ENCODE results near the gene TRAP1. TPM values are rescaled to one million over a fixed set of nuclear protein-coding genes. Genes with fewer than 3 reads are reported as not detected.
"Not testable (repeated sequence)": the region's sequence is repeated elsewhere in the genome, so short reads cannot be mapped to it uniquely, and the experiment has no call there.

Gene TRAP1
- total RNA-seq, 1 donor from 2014 or later = 115 TPM

DNA sequence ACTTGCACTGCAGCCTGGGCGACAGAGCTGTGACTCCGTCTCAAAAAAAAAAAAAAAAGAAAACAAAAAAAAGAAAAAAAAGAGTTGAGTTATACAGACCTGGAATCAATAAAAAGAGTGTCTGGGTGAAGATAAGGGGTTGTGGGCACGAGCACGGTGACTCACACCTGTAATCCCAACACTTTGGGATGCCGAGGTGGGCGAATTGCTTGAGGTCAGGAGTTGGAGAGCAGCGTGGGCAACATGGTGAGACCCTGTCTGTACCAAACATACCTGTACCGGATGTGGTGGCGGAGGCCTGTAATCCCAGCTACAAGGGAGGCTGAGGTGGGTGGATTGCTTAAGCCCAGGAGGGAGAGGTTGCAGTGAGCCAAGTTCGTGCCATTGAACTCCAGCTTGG is 1.3 kb upstream of the TRAP1 start:
- peaks cover 11 to 30% (median 21%) of the 10 kb centered on the region in 3 donors for H3K4me1 ChIP-seq (ENCODE audit: control insufficient read depth in 3 of 3, insufficient read depth in 3 of 3, low read length in 3 of 3)
- H3K36me3 ChIP-seq (ENCODE audit: control insufficient read depth in 3 of 3, insufficient read depth in 3 of 3, low read length in 3 of 3) = peaks cover 3 to 4% (median 3%) of the 10 kb centered on the region in 3 donors
- H3K4me3 ChIP-seq (ENCODE audit: low read length in 3 of 3) = no peak overlapping the region
- peak overlapping the region; percentile 94 for H3K27ac ChIP-seq (ENCODE audit: low read depth, low read length)
- H3K27me3 ChIP-seq (ENCODE audit: control insufficient read depth in 3 of 3, insufficient read depth in 3 of 3, low read length in 3 of 3) = no peaks in the 10 kb centered on the region
- H3K9me3 ChIP-seq (ENCODE audit: control insufficient read depth in 3 of 3, low read length in 3 of 3) = no peaks in the 10 kb centered on the region
- H3K9ac ChIP-seq (ENCODE audit: low read depth in 1 of 3, low read length in 3 of 3) = no peak overlapping the region

DNA sequence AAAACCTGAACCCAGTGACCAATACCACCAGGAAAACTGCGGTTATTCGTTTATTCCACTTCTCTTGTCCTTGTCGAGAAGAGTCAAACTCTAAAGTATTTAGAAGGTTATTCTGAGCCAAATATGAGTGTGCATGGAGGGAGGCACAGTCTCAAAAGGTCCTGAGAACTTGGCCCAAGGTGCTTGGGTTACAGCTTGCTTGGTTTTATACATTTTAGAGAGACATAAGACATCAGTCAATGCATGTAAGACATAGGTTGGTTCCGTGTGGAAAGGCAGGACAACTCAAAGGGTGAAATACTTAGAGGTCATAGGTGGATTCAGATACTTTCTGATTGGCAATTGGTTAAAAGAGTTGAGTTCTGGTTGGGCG is 681 bp upstream of the TRAP1 start:
- H3K36me3 ChIP-seq (ENCODE audit: control insufficient read depth in 3 of 3, insufficient read depth in 3 of 3, low read length in 3 of 3) = peaks cover 3 to 9% (median 7%) of the 10 kb centered on the region in 3 donors
- H3K27ac ChIP-seq (ENCODE audit: low read depth, low read length) = peak overlapping the region; percentile 94
- no peaks in the 10 kb centered on the region for H3K9me3 ChIP-seq (ENCODE audit: control insufficient read depth in 3 of 3, low read length in 3 of 3)
- peaks cover 11 to 34% (median 21%) of the 10 kb centered on the region in 3 donors for H3K4me1 ChIP-seq (ENCODE audit: control insufficient read depth in 3 of 3, insufficient read depth in 3 of 3, low read length in 3 of 3)
- H3K27me3 ChIP-seq (ENCODE audit: control insufficient read depth in 3 of 3, insufficient read depth in 3 of 3, low read length in 3 of 3) = no peaks in the 10 kb centered on the region
- H3K9ac ChIP-seq (ENCODE audit: low read depth in 1 of 3, low read length in 3 of 3) = peak overlapping the region; percentile 78 to 95 (median 86)
- H3K4me3 ChIP-seq (ENCODE audit: low read length in 3 of 3) = peak overlapping the region; percentile 77 to 96 (median 95)

DNA sequence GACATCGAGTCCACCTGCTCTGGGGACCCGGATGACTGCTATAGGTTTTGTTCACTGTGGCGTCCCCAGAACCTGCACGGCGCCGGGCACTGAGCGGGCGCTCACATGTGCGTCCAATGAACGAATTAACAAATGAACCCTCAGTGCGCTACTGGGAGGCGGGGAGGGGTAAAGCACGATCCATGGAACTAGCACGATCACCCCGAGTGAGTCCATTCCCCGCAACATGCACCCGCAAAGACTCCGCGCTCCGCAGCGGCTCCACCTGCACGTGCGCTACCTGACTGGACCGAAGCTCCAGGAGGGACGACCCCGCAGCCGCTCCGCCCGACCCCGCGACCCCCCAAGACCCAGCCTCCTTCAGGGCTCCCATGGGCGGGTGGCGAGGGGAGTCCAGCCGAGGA is 491 bp downstream of the TRAP1 start:
- Histone ChIP-seq H3K27me3 (ENCODE audit: control insufficient read depth in 3 of 3, insufficient read depth in 3 of 3, low read length in 3 of 3) (no peaks in the 10 kb centered on the region), H3K4me3 (ENCODE audit: low read length in 3 of 3) (peak overlapping the region; percentile 85 to 96 (median 95)), H3K9ac (ENCODE audit: low read depth in 1 of 3, low read length in 3 of 3) (peak overlapping the region; percentile 83 to 95 (median 87)), H3K9me3 (ENCODE audit: control insufficient read depth in 3 of 3, low read length in 3 of 3) (no peaks in the 10 kb centered on the region), H3K4me1 (ENCODE audit: control insufficient read depth in 3 of 3, insufficient read depth in 3 of 3, low read length in 3 of 3) (peaks cover 11 to 34% (median 21%) of the 10 kb centered on the region in 3 donors), H3K27ac (ENCODE audit: low read depth, low read length) (peak overlapping the region; percentile 94), H3K36me3 (ENCODE audit: control insufficient read depth in 3 of 3, insufficient read depth in 3 of 3, low read length in 3 of 3) (peaks cover 3 to 9% (median 9%) of the 10 kb centered on the region in 3 donors)

DNA sequence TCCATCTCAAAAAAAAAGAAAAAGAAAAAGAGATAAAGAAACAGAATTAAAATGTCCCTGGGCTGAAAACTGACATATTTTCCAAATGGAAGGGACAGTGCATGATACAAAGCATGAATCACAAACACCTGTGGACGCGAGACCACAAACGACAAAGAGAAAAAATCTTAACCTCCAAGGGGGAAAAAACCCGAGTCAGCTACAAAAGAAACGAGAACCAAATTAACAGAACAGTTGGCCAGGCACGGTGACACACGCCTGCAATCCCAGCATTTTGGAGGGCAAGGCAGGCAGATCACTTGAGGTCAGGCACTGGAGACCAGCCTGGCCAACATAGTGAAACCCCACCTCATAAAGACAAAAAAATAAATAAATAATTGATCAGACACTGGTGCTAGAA is 1.9 kb downstream of the TRAP1 start:
- Histone ChIP-seq H3K27ac (ENCODE audit: low read depth, low read length) (no peak overlapping the region), H3K27me3 (ENCODE audit: control insufficient read depth in 3 of 3, insufficient read depth in 3 of 3, low read length in 3 of 3) (no peaks in the 10 kb centered on the region), H3K36me3 (ENCODE audit: control insufficient read depth in 3 of 3, insufficient read depth in 3 of 3, low read length in 3 of 3) (peaks cover 3 to 9% (median 9%) of the 10 kb centered on the region in 3 donors), H3K4me1 (ENCODE audit: control insufficient read depth in 3 of 3, insufficient read depth in 3 of 3, low read length in 3 of 3) (peaks cover 11 to 31% (median 17%) of the 10 kb centered on the region in 3 donors), H3K4me3 (ENCODE audit: low read length in 3 of 3) (no peak overlapping the region), H3K9me3 (ENCODE audit: control insufficient read depth in 3 of 3, low read length in 3 of 3) (no peaks in the 10 kb centered on the region), H3K9ac (ENCODE audit: low read depth in 1 of 3, low read length in 3 of 3) (no peak overlapping the region)

DNA sequence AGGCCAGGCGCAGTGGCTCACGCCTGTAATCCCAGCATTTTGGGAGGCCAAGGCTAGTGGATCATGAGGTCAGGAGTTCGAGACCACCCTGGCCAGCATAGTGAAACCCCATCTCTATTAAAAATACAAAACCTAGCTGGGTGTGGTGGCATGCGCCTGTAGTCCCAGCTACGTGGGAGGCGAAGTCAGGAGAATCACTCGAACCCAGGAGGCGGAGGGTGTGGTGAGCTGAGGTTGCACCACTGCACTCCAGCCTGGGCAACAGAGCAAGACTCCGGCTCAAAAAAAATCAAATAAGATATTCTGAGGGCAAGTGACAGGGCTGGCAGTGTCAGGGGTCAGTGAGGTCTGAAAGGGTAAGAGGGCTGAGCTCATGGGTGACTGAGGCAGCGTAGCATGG is 2.9 kb downstream of the TRAP1 start:
- H3K36me3 ChIP-seq (ENCODE audit: control insufficient read depth in 3 of 3, insufficient read depth in 3 of 3, low read length in 3 of 3) = peaks cover 3 to 11% (median 9%) of the 10 kb centered on the region in 3 donors
- H3K9me3 ChIP-seq (ENCODE audit: control insufficient read depth in 3 of 3, low read length in 3 of 3); H3K9ac ChIP-seq (ENCODE audit: low read depth in 1 of 3, low read length in 3 of 3); H3K4me3 ChIP-seq (ENCODE audit: low read length in 3 of 3); H3K27ac ChIP-seq (ENCODE audit: low read depth, low read length); H3K27me3 ChIP-seq (ENCODE audit: control insufficient read depth in 3 of 3, insufficient read depth in 3 of 3, low read length in 3 of 3): not testable (repeated sequence)
- H3K4me1 ChIP-seq (ENCODE audit: control insufficient read depth in 3 of 3, insufficient read depth in 3 of 3, low read length in 3 of 3) = peaks cover 11 to 27% (median 14%) of the 10 kb centered on the region in 3 donors

DNA sequence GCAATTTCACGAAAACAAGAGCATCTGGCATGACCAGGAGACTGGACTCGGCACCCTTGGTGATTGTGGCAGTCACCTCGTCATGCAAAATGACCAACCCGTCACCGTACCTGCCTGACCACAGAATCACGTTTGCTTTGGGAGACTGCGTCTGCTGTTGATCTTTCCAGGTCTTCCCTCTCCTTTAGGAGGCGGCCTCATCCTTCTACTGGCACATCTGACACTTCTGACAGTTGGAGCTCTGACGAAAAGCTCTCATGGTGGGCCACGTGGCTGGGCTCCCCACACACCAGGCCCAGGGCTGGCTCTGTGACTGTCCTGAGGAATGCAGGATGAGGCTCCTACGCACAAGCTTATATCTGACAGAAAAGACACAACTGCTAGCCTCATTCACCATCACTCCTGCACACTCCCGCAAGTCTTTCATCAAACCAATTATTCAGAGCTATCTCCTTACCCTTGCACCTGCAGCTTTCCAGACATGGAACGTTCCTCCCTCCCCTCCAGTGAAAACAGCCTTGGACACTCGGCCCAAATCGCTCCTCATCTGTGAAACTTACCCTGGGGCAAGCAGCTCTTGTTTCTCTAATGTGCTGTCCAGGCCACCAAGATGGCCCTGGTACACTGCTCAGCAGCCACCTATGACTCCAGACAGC is 3.6 kb downstream of the TRAP1 start:
- Histone ChIP-seq H3K9me3 (ENCODE audit: control insufficient read depth in 3 of 3, low read length in 3 of 3) (no peaks in the 10 kb centered on the region), H3K4me1 (ENCODE audit: control insufficient read depth in 3 of 3, insufficient read depth in 3 of 3, low read length in 3 of 3) (peaks cover 11 to 27% (median 14%) of the 10 kb centered on the region in 3 donors), H3K27me3 (ENCODE audit: control insufficient read depth in 3 of 3, insufficient read depth in 3 of 3, low read length in 3 of 3) (no peaks in the 10 kb centered on the region), H3K9ac (ENCODE audit: low read depth in 1 of 3, low read length in 3 of 3) (no peak overlapping the region), H3K27ac (ENCODE audit: low read depth, low read length) (no peak overlapping the region), H3K4me3 (ENCODE audit: low read length in 3 of 3) (no peak overlapping the region), H3K36me3 (ENCODE audit: control insufficient read depth in 3 of 3, insufficient read depth in 3 of 3, low read length in 3 of 3) (peaks cover 3 to 13% (median 9%) of the 10 kb centered on the region in 3 donors)

DNA sequence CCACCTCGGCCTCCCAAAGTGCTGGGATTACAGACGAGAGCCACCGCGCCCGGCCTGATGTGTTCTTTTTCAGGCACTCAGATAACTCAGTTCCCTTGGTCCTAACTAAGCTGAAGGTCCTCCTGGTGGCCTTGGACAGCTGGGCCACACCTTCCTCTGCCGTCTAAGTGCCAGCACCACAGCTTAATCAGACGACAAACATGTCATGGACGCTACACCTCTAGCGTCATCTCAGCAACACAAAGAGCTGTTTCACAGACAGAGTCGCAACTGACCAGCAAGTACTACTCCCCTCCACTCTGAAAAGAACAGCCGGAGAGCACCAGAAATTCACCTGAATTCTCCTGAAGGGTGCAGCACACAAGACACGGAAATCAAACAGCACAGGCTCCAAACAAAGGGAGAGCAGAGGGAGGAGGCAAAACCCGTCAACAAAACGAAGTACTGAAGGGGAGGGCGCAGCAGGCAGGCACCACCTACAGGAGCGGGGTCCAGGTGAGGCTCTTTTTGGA is 4.4 kb downstream of the TRAP1 start:
- Histone ChIP-seq H3K9ac (ENCODE audit: low read depth in 1 of 3, low read length in 3 of 3) (no peak overlapping the region), H3K4me1 (ENCODE audit: control insufficient read depth in 3 of 3, insufficient read depth in 3 of 3, low read length in 3 of 3) (peaks cover 8 to 22% (median 10%) of the 10 kb centered on the region in 3 donors), H3K27ac (ENCODE audit: low read depth, low read length) (no peak overlapping the region)

GRCh38 chr16:3706253-3707012 is 10.9 kb downstream of the TRAP1 start:
- Histone ChIP-seq H3K4me1 (ENCODE audit: control insufficient read depth in 3 of 3, insufficient read depth in 3 of 3, low read length in 3 of 3) (no peaks in the 10 kb centered on the region), H3K9ac (ENCODE audit: low read depth in 1 of 3, low read length in 3 of 3) (no peak overlapping the region), H3K36me3 (ENCODE audit: control insufficient read depth in 3 of 3, insufficient read depth in 3 of 3, low read length in 3 of 3) (peaks cover 0 to 4% (median 0%) of the 10 kb centered on the region in 3 donors), H3K9me3 (ENCODE audit: control insufficient read depth in 3 of 3, low read length in 3 of 3) (no peaks in the 10 kb centered on the region), H3K27ac (ENCODE audit: low read depth, low read length) (no peak overlapping the region), H3K27me3 (ENCODE audit: control insufficient read depth in 3 of 3, insufficient read depth in 3 of 3, low read length in 3 of 3) (no peaks in the 10 kb centered on the region), H3K4me3 (ENCODE audit: low read length in 3 of 3) (no peak overlapping the region)

More for the DNA sequence above, 4.4 kb downstream of the TRAP1 start:
- peaks cover 3 to 13% (median 9%) of the 10 kb centered on the region in 3 donors for H3K36me3 ChIP-seq (ENCODE audit: control insufficient read depth in 3 of 3, insufficient read depth in 3 of 3, low read length in 3 of 3)
- H3K27me3 ChIP-seq (ENCODE audit: control insufficient read depth in 3 of 3, insufficient read depth in 3 of 3, low read length in 3 of 3) = no peaks in the 10 kb centered on the region
- H3K4me3 ChIP-seq (ENCODE audit: low read length in 3 of 3) = no peak overlapping the region
- H3K9me3 ChIP-seq (ENCODE audit: control insufficient read depth in 3 of 3, low read length in 3 of 3) = no peaks in the 10 kb centered on the region

GRCh38 chr16:3702082-3702481 is 15.2 kb downstream of the TRAP1 start:
- H3K27ac ChIP-seq (ENCODE audit: low read depth, low read length) = no peak overlapping the region
- H3K9ac ChIP-seq (ENCODE audit: low read depth in 1 of 3, low read length in 3 of 3) = no peak overlapping the region
- no peaks in the 10 kb centered on the region for H3K36me3 ChIP-seq (ENCODE audit: control insufficient read depth in 3 of 3, insufficient read depth in 3 of 3, low read length in 3 of 3)
- H3K4me3 ChIP-seq (ENCODE audit: low read length in 3 of 3) = no peak overlapping the region
- H3K9me3 ChIP-seq (ENCODE audit: control insufficient read depth in 3 of 3, low read length in 3 of 3) = no peaks in the 10 kb centered on the region
- H3K27me3 ChIP-seq (ENCODE audit: control insufficient read depth in 3 of 3, insufficient read depth in 3 of 3, low read length in 3 of 3) = no peaks in the 10 kb centered on the region
- peaks cover 0 to 4% (median 0%) of the 10 kb centered on the region in 3 donors for H3K4me1 ChIP-seq (ENCODE audit: control insufficient read depth in 3 of 3, insufficient read depth in 3 of 3, low read length in 3 of 3)

GRCh38 chr16:3701531-3701930 is 15.8 kb downstream of the TRAP1 start:
- Histone ChIP-seq H3K9ac (ENCODE audit: low read depth in 1 of 3, low read length in 3 of 3) (no peak overlapping the region), H3K36me3 (ENCODE audit: control insufficient read depth in 3 of 3, insufficient read depth in 3 of 3, low read length in 3 of 3) (no peaks in the 10 kb centered on the region)

More at GRCh38 chr16:3701531-3701930, 15.8 kb downstream of the TRAP1 start:
- H3K4me1 ChIP-seq (ENCODE audit: control insufficient read depth in 3 of 3, insufficient read depth in 3 of 3, low read length in 3 of 3) = peaks cover 3 to 9% (median 3%) of the 10 kb centered on the region in 3 donors
- H3K27ac ChIP-seq (ENCODE audit: low read depth, low read length) = no peak overlapping the region
- no peaks in the 10 kb centered on the region for H3K9me3 ChIP-seq (ENCODE audit: control insufficient read depth in 3 of 3, low read length in 3 of 3)
- no peaks in the 10 kb centered on the region for H3K27me3 ChIP-seq (ENCODE audit: control insufficient read depth in 3 of 3, insufficient read depth in 3 of 3, low read length in 3 of 3)
- H3K4me3 ChIP-seq (ENCODE audit: low read length in 3 of 3) = no peak overlapping the region

All from skeletal muscle tissue (tissue), 4 donors.